Stimulated activated CD4-positive, alpha-beta T cell treated with anti-CD3 and anti-CD28 coated beads, Interleukin-4, amount 100 ng/mL, for 48 hours (primary cell): ENCODE results near the gene RSPH3.
"Not testable (repeated sequence)": the region's sequence is repeated elsewhere in the genome, so short reads cannot be mapped to it uniquely, and the experiment has no call there.

Experiments
- DNase-seq, 2 donors: peaks; one replicate each; pipeline ENCODE4 v3.0.0-alpha.2; 2020; ENCODE audit warnings: low read depth in 2 of 2

RSPH3 gene

DNA sequence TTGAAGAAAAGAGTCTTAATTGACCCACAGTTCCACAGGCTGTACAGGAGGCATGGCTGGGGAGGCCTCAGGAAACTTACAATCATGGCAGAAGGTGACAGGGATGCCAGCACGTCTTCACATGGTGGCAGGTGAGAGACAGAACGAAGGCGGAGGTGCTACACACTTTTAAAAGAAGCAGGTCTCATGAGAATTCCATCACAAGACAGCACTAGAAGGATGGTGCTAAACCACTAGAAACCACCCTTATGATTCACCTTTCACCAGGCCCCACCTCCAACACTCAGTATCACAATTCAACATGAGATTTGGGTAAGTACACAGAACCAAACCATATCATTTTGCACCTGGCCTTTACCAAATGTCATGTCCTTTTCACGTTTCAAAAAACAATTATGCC, 23.9 kb upstream of the RSPH3 start:
- no peak for DNase-seq

DNA sequence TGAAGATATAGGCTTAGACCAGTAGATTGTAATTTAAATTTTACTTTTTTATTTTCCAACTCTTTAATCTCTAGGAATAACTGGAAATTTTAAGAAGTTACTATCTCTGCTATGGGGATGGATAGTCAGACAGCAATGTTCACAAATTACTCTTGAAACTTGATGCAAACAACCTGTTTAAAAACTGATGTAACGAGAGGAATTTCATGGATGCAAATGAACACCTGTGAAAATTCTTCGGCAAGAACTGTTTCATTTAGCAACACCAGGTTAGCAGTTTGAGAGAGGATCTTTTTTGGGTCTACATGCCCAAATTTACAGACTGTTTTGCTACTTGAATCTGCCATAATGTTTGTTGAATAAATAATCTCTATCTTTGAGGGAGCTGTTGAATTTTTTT, 20.0 kb upstream of the RSPH3 start:
- no peak for DNase-seq

DNA sequence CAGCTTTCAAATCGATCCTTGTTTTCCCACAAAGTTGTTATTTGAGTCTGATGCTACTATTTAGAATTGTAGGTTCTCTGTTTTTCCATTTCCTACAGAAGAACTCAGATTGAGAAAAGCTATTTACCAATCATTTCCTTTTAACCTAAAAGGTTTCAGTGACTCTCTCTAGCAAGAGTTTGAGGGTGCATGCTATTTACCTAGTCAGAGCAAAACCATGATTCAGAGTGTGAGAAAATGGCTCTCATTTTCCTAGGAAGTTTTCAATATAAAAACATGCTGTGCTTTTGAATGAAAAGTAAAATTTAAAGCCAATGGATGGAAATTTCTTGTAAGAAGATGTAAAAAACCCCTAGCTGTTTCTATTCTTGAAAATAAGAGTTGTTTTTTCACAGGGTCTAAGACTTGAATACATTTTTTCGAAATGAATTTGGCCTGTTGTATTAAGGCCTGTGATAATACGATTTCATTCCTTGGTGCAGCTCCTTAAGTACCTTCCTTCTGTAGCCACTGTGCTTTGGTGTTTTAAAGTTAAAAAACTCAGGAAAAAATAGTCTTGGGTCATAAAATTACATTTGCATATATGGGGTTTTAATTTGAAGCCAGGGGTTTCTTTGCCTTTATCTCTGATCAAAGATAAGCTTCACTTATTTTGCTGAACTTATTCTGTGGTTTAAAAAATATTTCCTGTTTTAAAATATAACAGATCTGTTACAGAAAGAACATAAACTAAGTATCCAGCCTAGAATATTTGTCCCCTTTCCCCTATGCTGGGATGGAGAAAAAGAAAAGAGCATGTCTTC, 18.0 kb upstream of the RSPH3 start:
- DNase-seq, result no peak

DNA sequence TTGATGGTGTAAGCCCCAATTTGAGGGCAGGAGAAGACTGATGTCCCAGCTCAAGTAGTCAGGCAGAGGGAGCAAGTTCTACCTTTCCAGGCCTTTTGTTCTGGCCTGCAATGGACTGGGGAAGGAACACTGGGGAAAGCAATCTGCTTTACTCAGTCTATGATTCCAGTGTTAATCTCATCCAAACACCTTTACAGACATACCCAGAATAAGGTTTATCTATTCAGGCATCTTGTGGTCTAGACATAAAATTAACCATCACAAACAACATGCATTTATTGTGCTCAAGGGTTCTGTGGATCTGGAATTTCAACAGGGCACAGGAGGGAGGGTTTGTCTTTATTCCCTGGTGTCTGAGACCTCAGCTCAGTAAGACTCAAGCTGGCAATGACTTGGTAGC, 14.4 kb upstream of the RSPH3 start:
- no peak for DNase-seq

DNA sequence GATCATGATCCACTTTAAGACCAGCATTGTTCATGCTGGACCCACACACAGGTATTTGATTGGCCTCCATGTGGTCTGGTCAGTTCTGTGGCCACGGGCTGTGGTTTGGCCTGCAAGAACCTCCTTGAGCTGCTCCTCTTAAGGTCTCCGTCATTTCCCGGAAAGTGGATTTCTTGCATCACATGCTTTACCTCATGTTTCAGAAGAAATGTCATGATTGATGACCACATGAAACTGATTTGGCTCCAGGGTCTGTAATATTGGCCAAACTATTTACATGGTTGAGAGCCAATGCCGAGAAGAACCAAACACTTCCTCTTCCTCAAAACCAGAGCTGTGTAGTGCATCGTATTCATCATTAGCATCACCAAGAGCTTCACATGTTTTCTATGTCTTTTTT, 13.2 kb upstream of the RSPH3 start:
- DNase-seq, result no peak

DNA sequence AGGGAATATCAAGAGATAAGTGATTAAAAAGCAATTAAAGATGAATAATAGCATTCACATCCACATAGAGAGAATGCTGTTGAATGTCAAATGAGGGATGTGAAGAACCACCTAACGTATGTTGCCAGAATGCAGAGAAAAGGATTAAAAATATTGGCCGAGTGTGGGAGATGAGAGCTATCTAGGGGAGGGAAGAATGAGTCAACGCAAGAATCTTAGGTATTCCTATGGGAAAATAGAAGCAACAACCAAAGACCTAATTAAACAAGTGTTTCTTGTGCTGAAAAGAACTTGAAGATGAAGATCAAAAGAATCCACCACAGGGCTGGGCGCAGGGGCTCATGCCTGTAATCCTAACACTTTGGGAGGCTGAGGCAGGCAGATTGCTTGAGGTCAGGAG, 12.2 kb upstream of the RSPH3 start:
- no peak for DNase-seq

DNA sequence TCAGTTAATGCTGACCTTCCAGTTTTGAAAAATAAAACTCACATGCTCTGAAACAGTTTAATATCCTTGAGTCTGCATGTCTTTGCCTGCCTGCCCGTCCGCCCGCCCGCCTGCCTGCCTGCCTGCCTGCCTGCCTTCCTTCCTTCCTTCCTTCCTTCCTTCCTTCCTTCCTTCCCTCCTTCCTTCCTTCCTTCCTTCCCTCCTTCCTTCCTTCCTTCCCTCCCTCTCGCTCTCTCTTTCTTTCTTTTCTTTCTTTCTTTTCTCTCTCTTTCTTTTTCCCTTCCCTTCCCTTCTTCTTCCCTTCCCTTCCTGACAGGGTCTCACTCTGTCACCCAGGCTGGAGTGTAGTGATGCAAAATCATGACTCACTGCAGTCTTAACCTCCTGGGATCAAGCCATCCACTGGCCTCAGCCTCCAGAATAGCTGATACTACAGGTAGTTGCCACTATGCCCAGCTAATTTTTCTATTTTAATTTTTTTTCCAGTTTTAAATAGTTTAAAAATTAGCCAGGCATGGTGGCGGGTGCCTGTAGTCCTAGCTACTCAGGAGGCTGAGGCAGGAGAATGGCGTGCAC, 10.1 kb upstream of the RSPH3 start:
- not testable (repeated sequence) for DNase-seq

DNA sequence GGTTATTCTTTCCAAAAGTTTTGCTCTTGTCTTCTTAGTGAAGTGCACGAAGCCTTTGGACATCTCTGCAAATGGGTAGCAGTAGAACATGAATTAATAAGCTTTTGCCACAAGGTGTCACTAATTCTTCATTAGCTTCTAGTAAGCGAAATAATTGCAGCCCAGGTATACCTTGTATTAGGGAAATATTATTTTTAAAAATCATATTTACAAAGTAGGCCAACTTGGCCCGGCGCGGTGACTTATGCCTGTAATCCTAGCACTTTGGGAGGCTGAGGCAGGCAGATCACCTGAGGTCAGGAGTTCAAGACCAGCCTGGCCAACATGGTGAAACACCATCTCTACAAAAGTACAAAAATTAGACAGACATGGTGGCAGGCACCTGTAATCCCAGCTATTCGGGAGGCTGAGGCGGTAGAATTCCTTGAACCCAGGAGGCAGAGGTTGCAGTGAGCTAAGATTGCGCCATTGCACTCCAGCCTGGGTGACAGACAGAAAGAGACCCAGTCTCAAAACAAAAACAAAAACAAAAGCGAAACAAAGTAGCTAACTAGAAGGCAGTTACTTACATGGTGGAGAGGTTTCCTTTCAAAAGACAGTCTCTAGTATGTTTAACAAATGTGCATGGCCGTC, 8.8 kb upstream of the RSPH3 start:
- no peak for DNase-seq

DNA sequence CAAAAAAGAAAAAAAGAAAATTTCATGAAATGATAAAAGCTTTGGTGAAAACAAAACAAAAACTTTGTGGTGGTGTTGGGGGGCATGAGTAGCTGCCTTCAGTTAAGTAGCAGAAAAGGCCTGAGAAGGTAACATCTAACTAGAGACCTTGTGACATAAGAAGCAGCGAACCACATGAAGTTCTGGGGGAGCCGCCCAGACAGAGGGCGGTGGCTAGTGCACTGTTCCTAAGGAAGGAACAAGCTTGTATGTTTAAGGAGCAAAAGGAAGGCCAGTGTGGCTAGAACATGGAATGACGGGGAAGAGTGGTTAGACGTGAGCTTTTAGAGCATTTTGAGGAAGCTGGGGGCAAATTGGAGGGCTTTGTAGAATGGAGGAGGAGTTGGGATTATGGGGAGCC, 7.5 kb upstream of the RSPH3 start:
- DNase-seq, result no peak

DNA sequence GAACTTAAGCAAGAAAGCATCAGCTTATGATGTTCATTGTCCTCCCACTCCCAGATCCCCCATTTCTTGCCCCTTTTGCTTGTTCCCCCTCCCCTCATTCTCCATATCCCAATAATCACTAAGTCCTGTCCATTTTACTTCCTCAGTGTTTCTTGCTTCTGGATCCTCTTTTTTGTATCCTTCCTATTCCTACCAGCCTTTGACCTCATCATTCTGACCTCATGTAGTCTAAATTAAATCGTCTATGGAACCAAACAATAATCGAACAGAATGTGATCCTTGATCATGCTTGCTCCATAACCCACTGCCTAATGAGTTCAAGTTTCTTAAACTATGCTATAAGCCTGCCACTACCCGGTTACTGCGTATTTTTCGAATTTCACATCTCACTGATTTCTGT, 5.4 kb upstream of the RSPH3 start:
- no peak for DNase-seq

DNA sequence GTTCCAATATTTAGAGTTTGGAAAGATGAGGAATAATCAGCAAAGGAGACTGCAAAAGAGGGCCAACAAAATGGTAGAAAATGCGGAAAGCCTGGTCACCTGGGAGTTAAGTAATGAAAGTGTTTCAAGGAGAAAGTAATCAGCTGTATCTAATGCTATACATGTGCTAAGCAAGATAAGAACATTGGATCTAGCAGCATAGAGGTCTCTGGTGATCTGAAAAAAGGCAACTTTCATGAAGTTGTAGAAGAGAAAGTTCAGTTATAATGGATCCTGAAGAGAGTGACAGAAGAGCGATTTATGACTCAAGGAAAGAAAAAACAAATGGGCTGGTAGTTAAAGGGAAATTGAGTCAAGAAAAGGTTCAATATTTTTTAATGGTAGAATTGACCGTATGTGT, 4.6 kb upstream of the RSPH3 start:
- no peak for DNase-seq

DNA sequence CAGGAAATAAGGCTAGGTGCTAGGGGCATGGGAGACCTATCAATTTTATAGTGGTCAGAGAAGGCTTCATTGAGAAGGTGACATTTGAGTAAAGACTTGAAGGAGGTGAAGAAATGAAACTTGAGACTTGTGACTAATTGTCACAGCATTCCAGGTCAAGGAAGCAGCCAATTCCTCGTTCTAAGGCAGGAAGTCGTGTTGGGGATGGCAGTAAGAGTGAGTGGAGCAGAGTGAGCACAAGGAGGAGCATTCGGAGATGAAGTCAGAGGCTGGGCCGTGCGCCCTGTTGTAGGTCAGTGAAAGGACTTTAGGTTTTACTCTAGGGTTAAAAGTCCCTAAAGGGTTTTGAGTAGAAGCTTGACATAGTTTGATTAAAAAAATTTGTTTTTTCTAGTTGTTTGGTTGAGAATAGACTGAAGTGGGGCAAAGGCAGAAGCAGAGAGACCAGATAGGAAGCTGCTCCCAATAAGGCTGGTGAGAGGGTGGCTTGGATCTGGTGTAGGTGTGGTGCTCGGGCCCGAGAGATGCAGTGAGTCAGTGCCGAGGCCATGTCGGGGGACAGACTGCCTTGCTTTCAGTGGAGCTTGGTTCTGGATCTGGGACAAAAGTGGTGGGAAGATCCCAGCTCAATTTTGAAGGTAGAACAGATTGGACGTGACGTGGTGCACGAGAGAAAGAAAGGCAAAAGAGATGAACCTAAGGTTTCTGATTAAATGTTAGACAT, 2.6 kb upstream of the RSPH3 start:
- no peak for DNase-seq

DNA sequence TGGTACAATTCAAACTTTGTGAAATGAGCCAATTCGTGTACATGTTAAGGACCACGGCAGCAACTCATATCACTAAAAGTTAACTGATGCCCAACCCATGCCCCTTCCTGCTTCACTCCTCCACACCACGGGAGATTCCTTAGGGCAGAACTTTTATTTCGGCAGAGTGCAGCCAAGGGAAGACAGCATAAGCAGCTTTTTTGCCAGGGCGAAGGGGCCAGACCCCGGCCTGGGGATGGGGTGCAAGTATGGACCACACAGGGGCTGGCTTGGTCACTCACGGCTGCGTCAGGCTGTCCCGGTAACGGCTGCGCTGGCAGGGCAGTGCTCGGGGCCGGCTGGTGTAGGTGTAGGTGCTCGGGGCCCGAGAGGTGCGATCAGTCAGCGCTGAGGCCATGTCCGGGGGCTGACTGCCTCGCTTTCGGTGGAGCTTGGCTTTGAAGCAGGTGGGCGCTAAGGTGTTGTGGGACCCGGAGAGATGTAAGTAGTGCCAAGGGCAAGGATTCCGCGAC, 792 bp downstream of the RSPH3 start:
- DNase-seq, result no peak

DNA sequence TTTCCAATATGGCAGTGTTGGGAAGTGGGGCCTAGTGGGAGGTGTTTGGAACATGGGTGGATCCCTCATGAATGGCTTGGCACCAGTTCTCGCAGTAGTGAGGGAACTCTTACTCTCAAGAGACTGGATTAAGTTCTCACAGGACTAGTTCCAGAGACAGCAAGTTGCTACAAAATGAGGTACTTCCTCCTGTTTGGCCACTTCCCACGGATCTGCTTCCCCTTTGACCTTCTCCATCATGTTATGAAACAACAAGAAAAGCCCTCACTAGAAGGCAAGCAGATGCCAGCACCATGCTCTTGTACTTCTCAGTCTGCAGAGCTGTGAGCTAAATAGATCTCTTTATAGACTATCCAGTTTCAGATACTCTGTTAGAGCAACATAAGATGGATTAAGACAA, 3.1 kb downstream of the RSPH3 start:
- no peak for DNase-seq

DNA sequence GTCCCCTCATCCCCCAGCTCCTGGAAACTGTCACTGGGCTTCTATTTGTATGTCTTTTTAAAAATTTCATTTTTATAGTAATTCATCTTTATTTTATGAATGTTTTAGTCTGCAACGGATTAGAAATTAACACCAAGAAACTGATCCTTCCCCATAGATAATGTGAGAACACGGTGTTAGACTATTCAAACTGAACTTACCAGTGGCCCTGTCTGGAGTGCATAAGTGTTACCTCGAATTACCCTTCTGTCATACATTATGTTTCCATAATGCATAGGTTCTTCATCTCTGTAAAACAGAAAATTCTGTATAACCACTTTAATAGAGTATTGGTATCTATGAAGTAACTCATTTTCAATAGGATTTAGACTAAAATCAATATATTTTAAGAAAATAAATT, 6.4 kb downstream of the RSPH3 start:
- no peak for DNase-seq

DNA sequence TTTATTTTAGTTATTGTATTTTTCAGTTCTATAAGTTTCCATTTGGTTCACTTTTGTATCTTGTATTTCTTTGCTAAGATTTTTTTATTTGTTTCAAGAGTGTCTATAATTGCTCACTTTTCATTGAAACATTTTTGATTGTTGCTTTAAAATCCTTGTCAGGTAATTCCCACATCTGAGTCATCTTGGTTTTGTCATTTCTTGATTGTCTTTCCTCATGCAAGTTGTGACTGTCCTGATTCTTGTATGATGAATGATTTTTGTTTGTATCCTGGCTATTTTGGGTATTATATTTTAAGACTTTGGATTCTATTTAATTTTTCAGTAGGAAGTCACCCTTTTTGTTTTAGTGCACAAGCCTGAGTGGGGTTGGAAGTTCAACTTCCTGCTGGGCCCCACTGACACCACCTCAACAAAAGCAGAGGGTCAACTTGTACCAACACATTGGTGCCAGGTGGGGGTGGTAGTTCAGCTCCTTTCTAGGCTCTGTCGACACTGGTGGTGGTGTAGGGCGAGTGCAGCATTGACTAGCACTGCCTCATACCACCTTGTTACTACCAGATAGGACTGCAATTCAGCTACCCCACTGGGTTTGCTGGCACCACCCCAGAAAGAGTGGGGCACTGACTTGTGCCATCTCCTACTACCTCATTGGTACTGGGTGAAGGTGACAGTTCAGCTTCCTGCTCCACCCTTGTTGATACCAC, 8.8 kb downstream of the RSPH3 start:
- peak in 1 of 2 donors; percentile 15 for DNase-seq

DNA sequence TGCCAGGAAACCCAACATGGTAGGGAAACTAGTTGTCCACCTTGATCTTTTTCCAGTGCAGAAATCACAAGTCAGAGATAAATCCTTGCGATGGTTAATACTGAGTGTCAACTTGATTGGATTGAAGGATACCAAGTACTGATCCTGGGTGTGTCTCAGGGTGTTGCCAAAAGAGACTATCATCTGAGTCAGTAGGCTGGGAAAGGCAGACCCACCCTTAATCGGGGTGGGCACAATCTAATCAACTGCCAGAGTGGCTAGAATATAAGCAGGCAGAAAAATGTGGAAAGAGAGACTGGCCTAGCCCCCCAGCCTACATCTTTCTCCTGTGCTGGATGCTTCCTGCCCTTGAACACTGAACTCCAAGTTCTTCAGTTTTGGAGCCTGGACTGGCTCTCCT, 10.3 kb downstream of the RSPH3 start:
- not testable (repeated sequence) for DNase-seq

DNA sequence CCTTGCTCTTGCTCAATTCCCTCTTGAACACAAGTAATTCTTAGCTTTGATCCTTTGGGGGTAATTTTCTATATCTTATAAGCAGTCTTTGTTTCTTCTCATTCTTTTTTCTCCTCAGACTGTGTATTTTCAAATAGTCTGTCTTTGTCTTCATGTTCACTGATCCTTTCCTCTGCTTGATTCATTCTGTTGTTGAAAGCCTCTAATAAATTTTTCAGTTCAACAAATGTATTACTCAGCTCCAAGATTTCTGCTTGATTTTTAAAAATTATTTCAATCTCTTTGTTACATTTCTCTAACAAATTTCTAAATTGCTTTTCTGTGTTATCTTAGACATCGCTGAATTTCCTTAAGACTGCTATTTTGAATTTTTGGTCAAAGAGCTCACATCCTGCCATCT, 11.5 kb downstream of the RSPH3 start:
- no peak for DNase-seq

DNA sequence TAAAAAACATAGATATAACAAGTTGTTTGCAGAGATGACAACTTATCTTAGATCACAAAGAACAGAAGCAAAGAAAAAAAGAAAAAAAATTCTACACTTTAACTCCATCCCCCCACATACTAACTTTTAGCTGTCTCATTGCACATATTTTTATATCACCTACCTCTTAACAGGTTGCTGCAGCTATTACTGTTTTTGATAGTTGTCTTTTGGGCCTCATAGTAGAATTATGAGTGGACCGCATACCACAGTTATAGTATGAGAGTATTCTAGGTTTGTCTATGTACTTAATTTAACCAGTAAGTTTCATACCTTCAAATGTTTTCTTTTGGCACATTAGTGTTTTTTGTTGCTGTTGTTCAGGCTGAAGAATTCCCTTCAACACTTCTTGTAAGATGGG, 12.3 kb downstream of the RSPH3 start:
- DNase-seq, result no peak

DNA sequence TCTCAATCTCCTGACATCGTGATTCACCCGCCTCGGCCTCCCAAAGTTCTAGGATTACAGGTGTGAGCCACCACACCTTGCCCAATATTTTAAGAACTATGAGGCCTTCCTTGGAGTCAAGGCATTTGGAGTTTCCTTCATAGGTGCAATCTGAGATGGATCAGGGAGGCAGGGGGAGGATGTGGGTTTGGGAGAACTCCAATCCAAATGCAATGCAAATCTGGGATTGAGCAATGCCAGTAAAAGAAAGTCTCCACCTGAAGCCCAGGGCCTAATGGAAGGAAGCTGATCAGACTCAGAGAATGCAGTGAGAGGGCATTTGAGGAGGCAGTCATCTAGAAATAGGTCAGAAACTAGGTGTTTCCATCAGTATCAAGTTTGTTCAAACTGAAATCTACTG, 21.2 kb downstream of the RSPH3 start:
- no peak for DNase-seq

DNA sequence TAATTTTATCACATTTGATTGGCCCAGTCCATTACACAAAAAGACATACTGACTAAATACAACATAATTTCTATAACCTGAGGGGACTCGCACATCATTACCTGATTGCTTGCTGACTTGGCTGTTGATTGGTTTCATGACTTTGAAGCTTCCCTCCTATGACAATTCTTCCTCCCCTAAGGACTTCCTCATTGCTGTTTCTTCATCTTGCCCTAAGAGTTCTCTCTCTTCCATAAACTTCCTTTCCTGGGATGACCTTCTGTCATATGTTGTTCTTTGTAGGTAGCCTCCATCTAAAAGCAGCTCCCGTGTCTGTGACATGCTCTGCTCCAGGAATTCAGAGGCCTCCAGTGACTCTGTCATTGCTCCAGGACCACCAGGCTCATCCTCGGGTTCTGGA, 22.6 kb downstream of the RSPH3 start:
- DNase-seq, result no peak
